Liver (tissue), 3 donors: ENCODE results near the gene NR1I3.

Experiments
- CTCF ChIP-seq: fragments of 150-350 bp; IDR thresholded peaks from 2 replicates; pipeline ENCODE4 v1.5.1; 2017; ENCODE audit warnings: improper control_type of control experiment, low read depth, low read length; ENCODE audit not compliant: missing input control
- JUND ChIP-seq, 2 donors: IDR thresholded peaks; 2 replicates each; pipeline ENCODE4 v1.6.1; 2016; ENCODE audit warnings: antibody characterized with exemption in 2 of 2
- donor health status: healthy.
- donor health status: healthy.

DNA sequence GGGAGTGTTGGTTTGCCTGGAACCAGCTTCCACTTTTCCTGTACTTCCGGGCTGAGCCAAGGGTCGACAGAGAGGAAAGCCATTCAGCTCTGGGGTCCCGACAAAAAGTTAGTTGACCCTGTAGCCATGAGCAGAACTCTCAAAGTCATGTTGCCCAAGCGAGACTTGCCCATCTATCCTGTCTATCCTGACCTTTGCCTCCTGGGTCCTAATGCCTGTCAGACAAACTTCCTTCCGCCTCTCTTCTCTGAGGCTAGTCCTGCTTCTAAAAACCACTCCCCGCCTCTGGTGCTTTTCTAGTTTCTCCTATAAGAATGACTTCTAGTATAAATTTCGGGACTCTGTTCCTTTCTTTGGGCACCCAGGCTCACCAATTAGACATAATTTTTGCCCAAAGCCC, 12.8 kb upstream of the NR1I3 start:
- TF ChIP-seq CTCF (no peak), JUND (IDR thresholded peaks at IDR 0.05) (no peak)
